GM18909 (cell line): ENCODE results near the gene GPR63.

Source experiments
- ATAC-seq: cut with Tn5 transposase; IDR thresholded peaks from one replicate; pipeline ENCODE4 v1.9.1; 2021; ENCODE audit warnings: mild to moderate bottlenecking; ENCODE audit not compliant: unreplicated experiment, poor library complexity

The GPR63 gene

DNA sequence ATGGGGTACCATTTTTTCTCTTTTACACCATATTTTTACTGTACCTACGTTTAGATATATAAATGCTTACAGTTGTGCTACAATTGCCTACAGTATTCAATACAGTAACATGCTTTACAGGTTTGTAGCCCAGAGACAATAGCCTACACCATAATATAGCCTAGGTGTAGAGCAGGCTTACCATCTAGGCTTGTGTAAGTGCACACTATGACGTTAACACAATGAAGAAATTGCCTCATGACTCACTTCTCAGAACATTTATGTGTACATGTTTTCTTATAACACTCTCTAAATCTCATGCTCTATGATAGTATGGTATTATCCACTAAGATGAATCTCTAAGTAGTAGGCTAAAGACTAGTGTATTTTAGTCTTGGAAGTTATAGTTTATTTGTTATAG lies 13.5 kb downstream of the GPR63 start:
- ATAC-seq: no peak

DNA sequence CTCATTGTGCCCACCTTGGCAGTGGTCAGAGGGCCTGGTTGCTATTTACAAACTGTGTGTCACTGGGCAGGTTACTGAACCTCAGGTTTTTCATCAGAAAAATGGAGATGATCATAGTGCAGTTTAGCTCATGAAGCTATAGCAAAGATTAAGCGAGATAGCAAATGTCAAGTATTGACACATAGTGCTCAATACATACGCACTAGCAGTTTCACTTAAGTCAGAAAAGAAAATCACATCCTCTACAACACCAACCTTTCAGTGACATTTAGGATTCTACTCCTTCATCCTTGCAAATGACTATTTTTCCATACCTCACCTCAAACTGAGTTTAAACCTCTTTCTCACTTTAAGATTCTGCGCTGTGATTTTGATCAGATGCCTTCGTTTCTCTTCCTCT lies 16.2 kb downstream of the GPR63 start:
- ATAC-seq: no peak

DNA sequence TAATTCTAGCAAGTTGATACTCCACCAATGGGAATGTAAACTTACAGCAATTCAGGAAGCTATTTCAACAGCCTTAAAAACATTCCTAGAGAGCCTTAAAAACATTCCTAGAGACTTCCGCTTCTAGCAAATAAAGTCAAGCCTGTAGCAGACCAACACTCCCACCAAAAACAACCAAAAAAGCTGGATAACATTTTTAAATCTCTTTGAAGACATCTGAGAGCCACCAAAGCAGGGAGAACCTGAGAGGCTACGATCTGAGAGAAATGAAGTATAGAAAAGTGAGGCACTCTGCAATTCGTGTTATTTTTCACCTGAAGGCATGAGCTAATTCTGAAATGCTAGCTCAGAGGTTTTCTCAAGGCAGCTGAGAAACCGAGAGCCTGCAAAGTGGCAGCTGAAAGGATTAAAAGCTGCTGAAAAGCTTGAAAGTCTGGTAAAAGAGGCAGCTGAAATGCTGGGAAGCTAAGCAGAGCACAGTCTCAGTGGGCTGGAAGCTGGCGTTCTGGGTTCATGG lies 20.9 kb downstream of the GPR63 start:
- ATAC-seq: no peak

DNA sequence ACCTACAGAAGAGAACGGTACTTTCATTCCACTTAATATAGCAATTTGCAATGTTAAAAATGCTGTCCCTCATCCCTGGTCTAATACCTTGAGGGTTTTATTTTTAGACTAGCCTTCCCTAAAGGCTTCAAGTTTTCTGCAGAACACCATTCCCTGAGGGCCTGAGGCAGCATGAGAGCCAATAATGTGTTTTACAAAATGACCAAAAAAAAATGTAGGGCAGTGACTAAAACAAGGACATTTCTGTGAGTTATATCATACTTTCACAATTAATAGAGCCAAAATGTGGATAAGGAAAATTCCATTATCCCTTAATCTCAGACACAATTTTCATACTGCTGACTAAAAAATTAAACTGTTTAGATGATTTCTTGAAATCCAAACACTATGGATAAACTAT lies 22.7 kb downstream of the GPR63 start:
- ATAC-seq: no peak

DNA sequence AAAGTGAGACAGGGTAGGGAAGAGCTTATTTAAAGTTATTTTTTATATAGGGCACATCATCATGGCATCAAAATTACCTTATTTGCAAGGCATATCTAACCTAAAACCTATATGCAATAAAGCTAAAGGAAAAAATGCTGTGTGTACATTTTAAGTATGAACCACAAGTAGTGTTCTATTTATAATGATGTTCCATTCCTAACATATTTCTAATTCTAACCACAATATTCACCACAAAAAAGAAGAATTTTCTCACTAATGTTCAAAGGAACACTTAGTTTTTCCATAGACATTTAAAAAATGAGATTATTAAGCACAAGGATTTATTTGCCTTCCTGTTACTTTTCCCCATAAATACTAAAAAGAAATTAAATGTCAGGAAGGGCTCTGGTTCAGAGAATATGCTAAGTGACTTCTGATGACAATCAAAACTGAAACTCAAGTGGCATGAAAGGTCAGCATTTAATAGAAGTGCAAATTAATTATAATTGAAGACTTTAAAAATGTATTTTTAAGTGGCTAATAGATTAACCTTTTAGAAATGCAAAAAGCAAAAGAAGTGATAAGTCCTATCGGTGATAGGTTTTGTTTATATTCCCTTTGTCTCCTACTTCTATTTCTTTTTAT lies 25.1 kb downstream of the GPR63 start:
- peak; percentile 48 for ATAC-seq

DNA sequence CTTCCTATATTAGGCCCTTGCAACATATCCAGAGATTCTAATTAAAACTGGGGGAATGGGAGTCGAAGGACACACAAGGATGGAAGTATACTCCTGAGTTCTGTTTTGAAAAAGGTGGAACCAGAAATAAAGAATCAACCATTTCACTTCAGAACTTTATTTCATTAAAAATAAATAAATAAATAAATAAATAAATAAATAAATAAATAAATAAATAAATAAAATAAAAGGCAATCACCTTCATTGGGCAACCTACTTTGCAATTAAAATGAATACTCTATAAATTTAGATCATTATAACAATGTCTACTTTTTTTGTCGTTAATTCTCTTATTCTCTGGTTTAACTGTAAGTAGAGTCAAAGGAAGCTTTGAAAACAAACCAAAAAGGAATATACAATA lies 25.6 kb downstream of the GPR63 start:
- ATAC-seq: no peak

DNA sequence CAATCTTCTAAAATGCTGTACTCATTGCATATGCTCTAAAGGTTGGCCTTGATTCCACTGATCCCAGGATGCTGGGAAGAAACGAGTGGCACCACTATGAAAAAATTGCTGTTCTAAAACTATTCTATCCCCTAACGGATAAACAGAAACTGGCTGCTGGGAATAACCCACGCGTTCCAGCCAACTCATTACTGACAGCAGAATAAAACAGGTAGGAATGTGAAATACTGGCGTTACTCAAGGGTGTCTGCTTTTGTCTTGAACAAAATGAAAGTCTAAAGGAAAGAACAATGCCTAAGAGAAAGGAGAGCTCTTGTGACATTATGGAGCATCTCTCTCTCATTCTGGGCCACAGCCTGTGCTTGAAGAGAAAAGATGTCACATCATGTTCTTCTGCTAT lies 26.1 kb downstream of the GPR63 start:
- ATAC-seq: no peak

DNA sequence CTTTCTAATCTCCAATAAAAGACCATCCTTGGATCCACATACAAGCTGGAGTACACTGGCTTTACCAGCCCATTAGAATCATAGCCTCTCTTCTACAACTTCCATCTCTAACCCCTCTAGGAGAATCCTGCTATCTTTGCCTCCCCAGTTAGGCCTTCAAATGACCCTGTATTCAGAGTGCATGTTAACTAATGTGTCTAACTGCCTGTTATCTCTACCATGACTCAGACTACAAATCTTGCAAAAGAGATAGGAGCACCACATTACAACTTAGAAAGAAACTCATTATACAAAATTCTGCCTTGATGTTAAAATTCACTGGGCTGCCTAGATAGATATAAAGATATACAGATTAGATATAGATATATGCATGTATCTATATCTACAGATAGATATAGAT lies 28.2 kb downstream of the GPR63 start:
- ATAC-seq: no peak

DNA sequence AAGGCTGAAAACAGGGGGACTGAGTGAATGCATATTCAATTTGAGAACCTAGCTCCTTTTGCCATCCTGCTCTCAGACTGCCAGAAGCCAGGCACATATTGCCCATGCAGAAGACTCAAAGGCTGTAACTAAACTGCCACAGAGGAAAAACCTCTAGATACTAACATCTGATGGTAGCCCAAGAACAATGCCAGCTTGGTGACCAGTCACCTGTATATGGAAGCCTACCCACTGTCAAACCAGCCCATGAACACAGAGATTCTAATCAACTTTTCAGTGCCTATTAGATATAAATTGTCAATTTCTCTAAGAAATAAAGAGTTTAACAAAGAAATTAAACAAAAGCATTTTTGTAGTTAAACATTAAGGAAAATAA lies 34.2 kb downstream of the GPR63 start:
- ATAC-seq: no peak

DNA sequence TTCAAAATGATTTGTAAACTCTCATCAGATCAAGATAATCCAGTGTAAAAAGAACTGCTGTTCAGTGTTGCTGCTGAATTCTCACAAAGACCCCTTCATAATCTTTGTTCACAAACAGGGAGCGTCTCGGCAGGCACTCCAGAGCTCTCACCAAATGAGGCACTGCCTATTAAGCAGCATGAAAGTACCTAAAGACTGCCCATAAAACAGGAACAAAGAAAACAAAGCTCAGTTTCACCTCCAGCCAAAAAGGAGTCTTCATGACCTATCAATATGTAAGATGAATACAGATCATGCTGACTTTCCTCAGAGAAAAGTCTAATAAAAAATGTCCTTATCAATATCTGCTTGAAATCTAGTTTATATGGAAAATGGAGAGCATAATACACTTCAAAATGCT lies 41.8 kb downstream of the GPR63 start:
- ATAC-seq: peak; percentile 97

DNA sequence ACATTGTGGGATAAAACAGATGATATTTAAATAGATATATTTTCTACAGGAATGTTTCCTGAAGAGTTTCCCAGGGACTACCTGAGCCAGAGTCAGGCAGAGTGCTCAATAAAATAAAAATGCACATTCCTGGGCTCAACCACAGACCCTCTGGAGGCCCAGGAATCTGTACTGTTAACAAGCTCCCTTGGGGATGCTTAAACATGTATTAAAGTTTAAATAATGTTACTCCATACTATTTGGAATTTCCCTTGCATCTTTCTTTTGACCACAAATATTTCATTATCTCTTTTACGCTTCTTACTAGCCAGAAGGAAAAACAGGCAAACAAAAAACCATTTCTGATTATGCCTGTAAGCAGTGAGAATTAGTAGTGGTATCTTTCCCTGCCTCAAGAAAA lies 42.3 kb downstream of the GPR63 start:
- ATAC-seq: peak; percentile 32

DNA sequence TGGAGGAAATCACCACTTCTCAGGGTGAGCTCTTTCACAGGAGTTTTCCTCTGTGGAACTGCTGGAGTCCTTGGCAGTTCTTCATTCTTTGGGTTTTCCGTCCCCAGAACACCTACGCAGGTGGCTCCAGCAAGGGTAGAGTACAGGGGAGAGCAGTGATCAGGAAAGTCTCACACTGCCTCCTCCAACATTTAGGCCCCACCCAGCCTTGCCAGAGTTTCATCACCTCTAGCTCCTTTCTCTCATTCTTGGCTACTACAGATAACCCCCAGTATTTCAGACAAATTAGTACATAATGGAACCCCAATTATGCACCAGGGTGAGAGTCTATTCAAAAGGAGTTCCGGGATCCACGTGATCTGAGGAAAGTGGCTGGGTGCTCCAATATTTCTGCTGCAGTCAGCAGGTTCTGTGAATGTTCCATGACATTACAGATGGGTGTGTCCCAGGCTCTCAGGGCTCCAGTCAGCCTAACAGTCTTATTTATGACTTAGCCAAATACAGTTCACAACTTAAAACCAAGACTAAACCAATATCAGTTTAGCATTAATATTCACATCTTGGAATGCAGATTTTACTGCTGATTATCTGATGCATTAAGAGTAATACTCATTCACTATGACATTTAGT lies 44.6 kb downstream of the GPR63 start:
- no peak for ATAC-seq

DNA sequence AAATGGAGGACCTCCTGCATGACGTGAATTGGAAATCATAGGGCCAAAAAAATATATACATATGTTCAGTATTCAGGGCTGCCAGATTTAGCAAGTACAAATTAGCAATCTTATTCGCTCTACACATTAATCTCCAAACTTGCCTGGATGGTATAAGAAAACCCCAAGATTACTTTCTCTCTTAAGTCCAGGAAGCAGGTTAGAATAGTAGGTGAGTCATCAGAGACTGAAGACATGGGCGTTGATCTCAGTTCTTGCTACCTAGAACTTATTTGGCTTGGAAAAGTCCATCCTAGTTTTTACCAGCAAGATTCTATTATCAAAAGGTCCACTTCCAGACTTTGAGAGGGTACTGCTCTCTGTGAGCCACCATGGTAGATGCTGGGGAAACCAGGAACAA lies 47.4 kb downstream of the GPR63 start:
- no peak for ATAC-seq

DNA sequence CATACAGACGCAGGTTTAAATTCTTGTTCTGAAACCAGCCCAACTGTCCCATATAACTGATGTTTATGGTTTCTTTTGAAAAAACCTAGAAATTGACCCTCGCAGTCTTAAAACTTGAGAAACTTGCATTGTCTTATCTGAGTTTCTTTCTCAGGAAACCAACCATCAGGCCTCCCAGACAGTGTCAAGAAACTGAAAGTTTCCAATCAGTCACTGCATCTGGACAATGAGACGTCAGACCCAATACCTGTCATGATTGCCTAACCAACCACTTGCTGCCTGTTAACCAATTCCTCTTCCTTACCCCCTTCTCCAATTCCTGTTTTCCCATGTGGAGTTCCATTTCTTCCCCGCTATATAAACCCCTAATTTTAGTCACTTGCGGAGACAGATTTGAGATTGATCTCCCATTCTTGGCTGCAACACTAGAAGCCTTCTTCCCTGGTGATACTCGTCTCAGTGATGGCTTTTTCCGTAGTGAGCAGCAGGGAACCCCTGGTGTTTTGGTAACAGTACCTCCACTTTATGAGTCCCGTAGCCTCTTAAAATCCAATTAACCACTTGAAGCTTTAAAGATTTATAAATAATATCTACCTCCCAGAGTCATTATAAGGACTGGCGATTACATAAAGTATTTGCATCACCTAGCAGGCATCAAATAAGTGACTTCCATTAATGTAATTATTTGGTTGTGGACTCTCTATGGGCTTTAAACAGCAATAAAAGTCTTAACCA lies 49.3 kb downstream of the GPR63 start:
- no peak for ATAC-seq

DNA sequence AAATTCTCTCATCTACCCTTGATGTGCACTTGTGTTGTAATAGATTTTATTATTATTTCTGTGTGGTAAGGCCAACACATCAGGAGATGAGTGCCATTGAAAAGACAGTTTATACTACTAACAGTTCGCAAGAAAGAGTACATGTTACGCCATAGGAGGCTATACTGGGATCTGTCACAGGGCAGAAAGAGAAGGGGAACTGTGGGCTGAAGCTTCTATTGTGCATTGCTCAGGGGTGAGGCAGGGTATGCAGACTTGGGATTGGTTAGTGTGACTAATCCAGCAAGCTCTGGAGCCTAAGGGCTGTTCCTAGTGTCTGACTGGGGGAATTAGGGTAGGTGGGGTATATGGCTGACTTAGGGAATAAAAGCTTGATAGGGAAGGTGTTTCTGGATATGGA lies 50.9 kb downstream of the GPR63 start:
- no peak for ATAC-seq

DNA sequence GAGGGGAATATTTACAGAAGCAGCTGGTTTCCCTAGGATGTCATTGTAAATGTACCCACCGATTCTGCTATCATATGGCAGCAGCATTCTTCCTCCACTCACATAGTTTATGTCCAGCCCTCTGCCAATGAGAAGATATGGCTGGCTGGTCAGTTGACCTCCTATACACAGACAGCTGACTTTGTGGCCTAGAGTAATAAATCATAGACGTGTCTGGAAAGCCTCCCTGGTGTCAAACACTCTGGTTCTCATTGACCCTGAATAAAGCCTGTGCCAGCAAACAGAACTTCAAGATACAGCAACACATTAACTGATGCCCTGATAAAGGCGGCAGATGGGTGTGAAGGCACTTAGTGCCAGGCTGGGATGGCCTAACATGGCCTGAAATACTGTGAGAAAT lies 52.6 kb downstream of the GPR63 start:
- no peak for ATAC-seq

DNA sequence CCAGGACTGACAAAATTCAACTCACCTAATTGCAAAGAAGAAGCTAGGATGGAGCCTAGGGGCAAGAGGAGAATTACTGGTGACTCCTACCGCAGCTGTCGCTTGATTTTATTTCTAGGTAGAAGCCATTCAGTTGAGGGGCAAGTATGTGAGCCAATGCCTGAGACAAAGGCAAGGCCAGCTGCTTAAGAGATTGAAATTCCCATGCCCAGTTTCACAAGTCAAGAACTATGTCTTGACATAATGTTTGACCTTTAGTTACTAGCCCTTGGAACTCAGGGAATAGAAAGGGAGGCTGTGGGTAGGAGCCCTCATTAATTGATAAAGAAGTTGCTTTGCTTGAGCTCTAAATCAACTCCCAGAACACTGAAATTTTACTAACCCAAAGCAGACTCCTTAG lies 54.0 kb downstream of the GPR63 start:
- ATAC-seq: no peak

DNA sequence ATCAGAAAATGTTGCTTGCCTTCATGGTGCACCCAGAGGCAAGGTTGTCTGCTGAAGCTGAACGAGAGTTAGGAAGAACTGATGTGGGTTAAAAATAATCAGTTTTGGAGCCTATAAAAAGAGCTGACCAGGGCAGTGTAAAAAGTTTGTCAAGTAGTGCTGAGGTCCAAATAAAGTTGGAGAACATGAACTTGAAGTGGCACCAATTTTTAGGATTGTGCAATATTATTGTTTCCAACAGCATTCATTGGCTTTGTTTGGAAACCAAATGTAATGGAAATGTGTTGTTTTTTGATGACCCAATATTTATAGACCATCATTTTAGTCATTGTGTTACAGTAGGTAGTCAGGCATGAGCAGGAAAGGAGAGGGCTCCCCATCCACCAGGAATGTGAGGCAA lies 55.7 kb downstream of the GPR63 start:
- ATAC-seq: no peak

DNA sequence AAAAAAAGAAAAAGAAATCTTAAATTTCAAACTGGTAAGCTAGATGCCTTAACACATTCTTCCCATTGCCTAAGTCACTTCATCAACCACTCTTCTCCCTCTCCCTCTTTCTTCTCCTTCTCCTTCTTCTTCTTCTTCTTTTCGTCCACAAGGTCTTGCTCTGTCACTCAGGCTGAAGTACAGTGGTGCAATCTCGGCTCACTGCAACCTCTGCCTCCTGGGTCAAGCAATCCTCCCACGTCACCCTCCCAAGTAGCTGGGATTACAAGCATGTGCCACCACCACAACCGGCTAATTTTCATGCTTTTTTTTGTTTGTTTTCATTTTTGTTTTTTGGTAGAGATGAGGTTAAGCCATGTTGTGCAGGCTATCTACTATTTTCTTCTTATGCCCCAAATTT lies 60.2 kb downstream of the GPR63 start:
- ATAC-seq: no peak

DNA sequence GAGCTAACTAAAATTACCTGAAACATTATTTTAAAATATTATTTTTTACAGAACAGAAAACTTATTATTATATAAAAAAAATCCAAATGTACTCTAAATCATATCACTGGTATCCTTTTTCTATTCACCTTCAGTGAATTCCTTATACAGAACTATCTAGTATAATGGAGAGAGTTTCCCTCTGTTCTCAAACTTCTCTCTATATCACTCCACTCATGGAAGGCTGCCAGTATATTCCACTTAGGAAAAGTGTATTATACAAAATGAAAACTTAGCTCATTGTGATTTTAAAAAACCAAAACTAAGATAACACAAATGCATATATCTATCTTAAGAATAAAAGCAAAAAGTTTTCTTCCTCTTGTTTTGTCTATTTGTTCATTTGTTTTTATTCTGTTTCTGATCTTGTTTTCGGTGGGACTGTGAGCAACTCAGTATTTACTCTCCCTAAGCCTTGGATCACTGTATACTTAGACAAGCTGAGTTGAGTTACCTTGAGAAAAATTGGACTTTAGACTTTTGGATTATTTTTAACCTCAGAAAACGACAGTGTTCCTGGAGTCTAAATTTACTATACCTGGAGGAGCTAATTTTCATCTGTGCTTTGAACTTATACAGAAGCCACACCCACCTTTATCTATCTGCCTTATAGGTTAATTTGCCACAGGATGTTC lies 61.4 kb downstream of the GPR63 start:
- no peak for ATAC-seq

DNA sequence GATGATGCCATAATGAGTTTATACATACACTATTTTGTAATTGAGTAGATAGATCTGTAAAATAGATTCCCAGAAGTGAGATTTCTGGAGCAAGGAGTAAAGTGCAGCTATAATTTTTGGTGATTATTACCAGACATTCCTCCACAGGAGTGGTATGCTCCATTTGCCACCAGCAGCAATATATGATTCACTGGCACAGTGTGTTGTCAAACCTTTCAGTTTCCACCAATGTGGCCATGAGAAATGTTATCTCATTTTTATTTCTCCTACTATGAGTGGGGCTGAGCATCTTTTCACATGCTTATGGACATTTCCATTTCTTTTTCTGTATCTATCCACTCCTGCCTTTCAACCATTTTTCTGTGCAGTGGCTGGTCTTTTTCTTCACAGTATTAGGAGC lies 70.5 kb downstream of the GPR63 start:
- ATAC-seq: no peak
